Osteocyte (in vitro differentiated cells): Measurements from ENCODE around the gene RIT1. TPM values are rescaled to one million over a fixed set of nuclear protein-coding genes. Genes with fewer than 3 reads are reported as not detected.
A peak's percentile ranks its signal among the peaks of the same experiment; 100 is the strongest.

Experiments
- DNase-seq: peaks from one replicate; pipeline ENCODE4 v3.0.0; 2021; ENCODE audit warnings: mixed read lengths; ENCODE audit not compliant: unreplicated experiment; ENCODE audit errors: extremely low spot score
- H3K27ac Mint-ChIP-seq: one replicate; pipeline ENCODE4 v1.8.0; 2021; ENCODE audit warnings: mild to moderate bottlenecking, mixed read lengths; ENCODE audit not compliant: unreplicated experiment
- H3K27me3 Mint-ChIP-seq: one replicate; pipeline ENCODE4 v1.8.0; 2021; ENCODE audit warnings: mixed read lengths; ENCODE audit not compliant: unreplicated experiment
- H3K36me3 Mint-ChIP-seq: one replicate; pipeline ENCODE4 v1.8.0; 2021; ENCODE audit warnings: mixed read lengths; ENCODE audit not compliant: unreplicated experiment
- H3K4me1 Mint-ChIP-seq: one replicate; pipeline ENCODE4 v1.8.0; 2021; ENCODE audit warnings: mixed read lengths; ENCODE audit not compliant: unreplicated experiment
- H3K4me3 Mint-ChIP-seq: one replicate; pipeline ENCODE4 v1.8.0; 2021; ENCODE audit warnings: mild to moderate bottlenecking, moderate library complexity, mixed read lengths; ENCODE audit not compliant: unreplicated experiment
- H3K9me3 Mint-ChIP-seq: one replicate; pipeline ENCODE4 v1.8.0; 2021; ENCODE audit warnings: mixed read lengths; ENCODE audit not compliant: unreplicated experiment
- CTCF ChIP-seq: fragments of 200-600 bp; sonication (generic); IDR thresholded peaks from 2 replicates; pipeline ENCODE4 v1.5.0; 2021; ENCODE audit warnings: antibody characterized with exemption, mild to moderate bottlenecking, moderate library complexity
- long read RNA-seq: library from polyadenylated mRNA; unstranded; transcript quantifications from one replicate; pipeline ENCODE4 v2.0.0, GENCODE V29; 2021
- total RNA-seq: library from RNA; stranded (reverse); gene quantifications from 2 replicates; pipeline ENCODE4 v1.2.1, GENCODE V29; 2021

RIT1 gene
- total RNA-seq = 43.1 and 45.6 TPM in 2 replicates
- long read RNA-seq, transcript RIT1-202 (6 exons, 3,445 nt) = major isoform, 107 of 118 reads
- long read RNA-seq, partial matches to known transcripts = 3 of 118 reads
- long read RNA-seq, other reads (novel, unspliced or antisense) = 7 of 118 reads

- Mint-ChIP-seq H3K9me3 (no peaks in the 10 kb centered on the region), H3K36me3 (peaks cover 27% of the 10 kb centered on the region), H3K4me3 (peak within 1 kb of the TSS; percentile 98), H3K27ac (peak within 1 kb of the TSS; percentile 99), H3K27me3 (no peaks in the 10 kb centered on the region), H3K4me1 (peaks cover 21% of the 10 kb centered on the region)
- TF ChIP-seq CTCF = no peak
- peak; percentile 93 for DNase-seq
These were observed at the start of gene RIT1 for GRCh38 chr1:155911156-155912055. Gene RIT1, minus strand, starts transcription at chr1:155911349. Its CDS starts 588 bp downstream, at chr1:155910761.

- no peak for DNase-seq
- H3K27me3 Mint-ChIP-seq = no peaks in the 10 kb centered on the region
- no peak for TF ChIP-seq CTCF
- peak overlapping the region; percentile 83 for H3K27ac Mint-ChIP-seq
- H3K4me3 Mint-ChIP-seq = no peak overlapping the region
- peaks cover 30% of the 10 kb centered on the region for H3K4me1 Mint-ChIP-seq
- no peaks in the 10 kb centered on the region for H3K9me3 Mint-ChIP-seq
- H3K36me3 Mint-ChIP-seq = peaks cover 60% of the 10 kb centered on the region
These were observed 49.1 kb upstream of the RIT1 start for GRCh38 chr1:155960081-155960745.

- TF ChIP-seq CTCF = no peak
- no peak overlapping the region for H3K4me3 Mint-ChIP-seq
- H3K27me3 Mint-ChIP-seq = no peaks in the 10 kb centered on the region
- no peak overlapping the region for H3K27ac Mint-ChIP-seq
- peaks cover 62% of the 10 kb centered on the region for H3K36me3 Mint-ChIP-seq
- no peaks in the 10 kb centered on the region for H3K9me3 Mint-ChIP-seq
- DNase-seq = no peak
- H3K4me1 Mint-ChIP-seq = peaks cover 23% of the 10 kb centered on the region
These were observed 46.3 kb upstream of the RIT1 start for GRCh38 chr1:155957411-155957915.

DNA sequence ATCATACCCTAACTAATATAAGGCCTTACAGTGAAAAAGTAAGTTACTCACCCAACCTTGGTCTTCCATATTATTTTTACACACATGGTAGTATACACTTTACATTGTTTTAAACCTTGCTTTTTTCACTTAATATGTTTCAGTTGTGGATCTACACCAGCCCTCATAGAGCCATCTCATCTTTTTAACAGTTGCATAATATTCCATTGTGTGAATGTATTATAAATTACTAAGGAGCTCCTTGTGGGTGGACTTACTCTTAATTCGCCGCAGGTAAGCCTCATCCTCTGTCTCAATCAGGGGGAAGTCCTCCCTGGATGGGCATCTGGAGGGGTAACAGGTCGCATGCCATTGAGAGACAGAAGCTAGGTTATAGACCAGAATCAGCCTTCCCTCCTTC is 43.5 kb upstream of the RIT1 start:
- Mint-ChIP-seq H3K27ac (peak overlapping the region; percentile 23), H3K27me3 (no peaks in the 10 kb centered on the region), H3K4me3 (no peak overlapping the region), H3K9me3 (no peaks in the 10 kb centered on the region), H3K36me3 (peaks cover 55% of the 10 kb centered on the region), H3K4me1 (no peaks in the 10 kb centered on the region)
- TF ChIP-seq CTCF = no peak
- no peak for DNase-seq

DNA sequence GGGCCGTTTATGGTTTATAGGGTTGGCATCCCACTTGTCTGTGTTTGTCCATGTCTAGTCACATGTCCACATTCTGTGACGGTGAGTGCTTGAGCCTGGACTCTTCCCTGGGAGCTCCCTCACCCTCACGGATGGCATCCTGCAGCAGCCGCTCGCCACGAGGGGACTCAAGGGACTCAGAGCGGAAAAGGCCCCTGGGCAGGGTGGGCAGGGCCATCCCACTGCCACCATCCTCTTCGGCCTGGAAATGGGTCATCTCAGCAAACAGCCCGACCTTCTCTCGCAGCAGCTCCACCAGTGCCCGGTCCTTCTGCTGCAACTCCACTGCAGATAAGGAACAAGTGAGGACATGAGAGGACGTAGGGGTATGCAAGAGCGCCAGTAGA is 41.3 kb upstream of the RIT1 start:
- Mint-ChIP-seq H3K36me3 (peaks cover 44% of the 10 kb centered on the region), H3K27ac (no peak overlapping the region), H3K4me1 (no peaks in the 10 kb centered on the region), H3K9me3 (no peaks in the 10 kb centered on the region), H3K27me3 (no peaks in the 10 kb centered on the region), H3K4me3 (no peak overlapping the region)
- DNase-seq = no peak
- no peak for TF ChIP-seq CTCF
